IMR-90 (cell line): ENCODE data around the gene PLOD3. TPM values are rescaled to one million over a fixed set of nuclear protein-coding genes. Genes with fewer than 3 reads are reported as not detected.

Experiments
- ATAC-seq: fragments of 200-7000 bp; cut with Tn5 transposase; 2 replicates; pipeline ENCODE4 v1.9.1; 2020; ENCODE audit warnings: low read depth, mild to moderate bottlenecking, moderate library complexity
- BruUV-seq: library from RNA; stranded (reverse); fragments of 400-500 nt; replicated peaks from 2 replicates; lab custom pipeline; 2021; lab: Mats Ljungman, UMichigan
- CTCF ChIA-PET: fragments of 300-600 bp; formaldehyde crosslinking; extraction: SDS; loops from one replicate; lab custom pipeline; 2021; ENCODE audit warnings: antibody characterized with exemption; lab: Yijun Ruan, JAX
- POLR2A ChIA-PET: fragments of 300-600 bp; sonication (Branson Sonifier 250); formaldehyde crosslinking; loops from one replicate; lab custom pipeline; 2022; ENCODE audit warnings: antibody characterized with exemption; ENCODE audit not compliant: unreplicated experiment; lab: Charles Lee
- DNase-seq: peaks from one replicate; pipeline ENCODE4 v3.0.0; 2013
- H2AFZ ChIP-seq: replicated peaks from 2 replicates; pipeline ENCODE3; 2013; ENCODE audit warnings: low read length, mild to moderate bottlenecking; ENCODE audit not compliant: poor library complexity
- H2AK5ac ChIP-seq: 2 replicates; pipeline ENCODE4 v1.6.1; 2013; ENCODE audit warnings: low read depth, low read length, inconsistent platforms
- H2AK9ac ChIP-seq: replicated peaks from 2 replicates; pipeline ENCODE3; 2013; ENCODE audit warnings: mild to moderate bottlenecking, low read depth, low read length, moderate library complexity; ENCODE audit not compliant: poor library complexity
- H2BK120ac ChIP-seq: 2 replicates; pipeline ENCODE4 v1.6.1; 2013; ENCODE audit warnings: low read depth, low read length, inconsistent platforms
- H2BK15ac ChIP-seq: 3 replicates; pipeline ENCODE4 v1.6.1; 2013; ENCODE audit warnings: low read depth, low read length, inconsistent platforms
- H2BK20ac ChIP-seq: 2 replicates; pipeline ENCODE4 v1.6.1; 2013; ENCODE audit warnings: low read depth, mild to moderate bottlenecking, inconsistent platforms, low read length, moderate library complexity
- H2BK5ac ChIP-seq: 2 replicates; pipeline ENCODE4 v1.6.1; 2013; ENCODE audit warnings: mild to moderate bottlenecking, low read depth, low read length, inconsistent platforms; ENCODE audit not compliant: poor library complexity, severe bottlenecking
- H3K14ac ChIP-seq: replicated peaks from 2 replicates; pipeline ENCODE4 v1.6.1; 2013; ENCODE audit warnings: low read depth, low read length, inconsistent platforms
- H3K18ac ChIP-seq: 2 replicates; pipeline ENCODE4 v1.6.1; 2013; ENCODE audit warnings: low read depth, low read length, control low read depth
- H3K23ac ChIP-seq: 2 replicates; pipeline ENCODE4 v1.6.1; 2013; ENCODE audit warnings: low read depth, low read length, inconsistent platforms
- H3K27ac ChIP-seq: 2 replicates; pipeline ENCODE4 v1.5.1; 2013; ENCODE audit warnings: mild to moderate bottlenecking, control low read depth, low read length; ENCODE audit not compliant: insufficient read depth
- H3K27me3 ChIP-seq: 2 replicates; pipeline ENCODE4 v1.6.1; 2013; ENCODE audit warnings: low read length; ENCODE audit not compliant: control insufficient read depth, insufficient read depth
- H3K36me3 ChIP-seq: 2 replicates; pipeline ENCODE4 v1.6.1; 2013; ENCODE audit warnings: low read length, mixed read lengths; ENCODE audit not compliant: control insufficient read depth, insufficient read depth
- H3K4ac ChIP-seq: 2 replicates; pipeline ENCODE4 v1.6.1; 2013; ENCODE audit warnings: low read depth, low read length, inconsistent platforms
- H3K4me1 ChIP-seq: 2 replicates; pipeline ENCODE4 v1.6.1; 2013; ENCODE audit warnings: low read length, mixed read lengths; ENCODE audit not compliant: control insufficient read depth, insufficient read depth
- H3K4me2 ChIP-seq: 2 replicates; pipeline ENCODE4 v1.6.1; 2013; ENCODE audit warnings: low read depth, mild to moderate bottlenecking, control low read depth, low read length, moderate library complexity
- H3K4me3 ChIP-seq: 2 replicates; pipeline ENCODE4 v1.5.1; 2013; ENCODE audit warnings: low read depth, mild to moderate bottlenecking, control low read depth, low read length, moderate library complexity; ENCODE audit not compliant: insufficient read depth
- H3K56ac ChIP-seq: 2 replicates; pipeline ENCODE4 v1.6.1; 2013; ENCODE audit warnings: low read length, inconsistent platforms; ENCODE audit not compliant: insufficient read depth; ENCODE audit errors: extremely low read depth
- H3K79me1 ChIP-seq, 2 experiments: 2 replicates each; pipeline ENCODE4 v1.6.1; 2013; ENCODE audit warnings: low read length in 2 of 2, inconsistent platforms in 1 of 2, low read depth in 1 of 2
- H3K9ac ChIP-seq: 2 replicates; pipeline ENCODE4 v1.6.1; 2013; ENCODE audit warnings: low read depth, low read length, control low read depth
- H3K9me1 ChIP-seq: 2 replicates; pipeline ENCODE4 v1.6.1; 2013; ENCODE audit warnings: low read length, inconsistent platforms; ENCODE audit not compliant: insufficient read depth
- H3K9me3 ChIP-seq: 2 replicates; pipeline ENCODE4 v1.6.1; 2013; ENCODE audit warnings: low read length; ENCODE audit not compliant: control insufficient read depth, insufficient read depth
- H4K20me1 ChIP-seq: 2 replicates; pipeline ENCODE4 v1.6.1; 2013; ENCODE audit warnings: low read length, inconsistent platforms; ENCODE audit not compliant: insufficient read depth
- H4K5ac ChIP-seq: 2 replicates; pipeline ENCODE4 v1.6.1; 2013; ENCODE audit warnings: mild to moderate bottlenecking, low read depth, low read length, control low read depth
- H4K8ac ChIP-seq, 2 experiments: 2 replicates each; pipeline ENCODE4 v1.6.1; 2013; ENCODE audit warnings: low read depth in 2 of 2, low read length in 2 of 2, control low read depth in 1 of 2, inconsistent platforms in 1 of 2
- H4K91ac ChIP-seq: 2 replicates; pipeline ENCODE4 v1.6.1; 2013; ENCODE audit warnings: low read depth, low read length, inconsistent platforms; ENCODE audit not compliant: insufficient read depth
- BHLHE40 ChIP-seq: fragments of 150-350 bp; IDR thresholded peaks from 2 replicates; pipeline ENCODE4 v1.6.1; 2016; ENCODE audit warnings: mild to moderate bottlenecking, low read depth, low read length
- CEBPB ChIP-seq: IDR thresholded peaks from 2 replicates; pipeline ENCODE4 v1.6.1; 2012; ENCODE audit warnings: low read depth, low read length, improper control_type of control experiment
- CHD1 ChIP-seq: IDR thresholded peaks from 2 replicates; pipeline ENCODE4 v1.6.1; 2012; ENCODE audit warnings: low read depth, low read length, improper control_type of control experiment
- CTCF ChIP-seq: conservative IDR thresholded peaks from 2 replicates; pipeline ENCODE4 v1.5.1; 2012; ENCODE audit warnings: mild to moderate bottlenecking, low read depth, low read length, improper control_type of control experiment
- ELK1 ChIP-seq: fragments of 150-350 bp; IDR thresholded peaks from 2 replicates; pipeline ENCODE4 v1.6.1; 2016; ENCODE audit warnings: low read depth, mild to moderate bottlenecking, low read length, moderate library complexity, borderline replicate concordance
- FOS ChIP-seq: fragments of 150-350 bp; IDR thresholded peaks from 2 replicates; pipeline ENCODE4 v1.6.1; 2016; ENCODE audit warnings: low read depth, low read length
- MAFK ChIP-seq: IDR thresholded peaks from 2 replicates; pipeline ENCODE4 v1.6.1; 2012; ENCODE audit warnings: low read depth, low read length, improper control_type of control experiment
- MAZ ChIP-seq: IDR thresholded peaks from 2 replicates; pipeline ENCODE4 v1.6.1; 2012; ENCODE audit warnings: low read depth, mild to moderate bottlenecking, low read length, improper control_type of control experiment, moderate library complexity, borderline replicate concordance
- MXI1 ChIP-seq: IDR thresholded peaks from 2 replicates; pipeline ENCODE4 v1.6.1; 2012; ENCODE audit warnings: low read depth, mild to moderate bottlenecking, low read length, moderate library complexity, borderline replicate concordance
- NFE2L2 ChIP-seq: fragments of 150-350 bp; IDR thresholded peaks from 2 replicates; pipeline ENCODE4 v1.6.1; 2016; ENCODE audit warnings: low read depth, mild to moderate bottlenecking, low read length
- POLR2A ChIP-seq: IDR thresholded peaks from 2 replicates; pipeline ENCODE4 v1.6.1; 2012; ENCODE audit warnings: mild to moderate bottlenecking, low read depth, low read length
- RAD21 ChIP-seq: IDR thresholded peaks from 2 replicates; pipeline ENCODE4 v1.6.1; 2012; ENCODE audit warnings: low read length, improper control_type of control experiment
- RCOR1 ChIP-seq: IDR thresholded peaks from 2 replicates; pipeline ENCODE4 v1.6.1; 2012; ENCODE audit warnings: mild to moderate bottlenecking, low read length, improper control_type of control experiment; ENCODE audit not compliant: insufficient replicate concordance
- RFX5 ChIP-seq: IDR thresholded peaks from 2 replicates; pipeline ENCODE4 v1.8.0; 2012; ENCODE audit warnings: low read depth, mild to moderate bottlenecking, low read length, moderate library complexity
- SMC3 ChIP-seq: fragments of 150-350 bp; IDR thresholded peaks from 2 replicates; pipeline ENCODE4 v1.6.1; 2016; ENCODE audit warnings: low read depth, mild to moderate bottlenecking, antibody characterized with exemption, low read length, moderate library complexity
- USF2 ChIP-seq: fragments of 150-350 bp; IDR thresholded peaks from 2 replicates; pipeline ENCODE4 v1.6.1; 2017; ENCODE audit warnings: mild to moderate bottlenecking, antibody characterized with exemption, low read length, low read depth
- WGBS, 2 experiments: methylation state at CpG; one replicate each; pipeline versions ENCODE4 v1.1.5 to v1.1.7; 2013; ENCODE audit warnings: missing lambda C conversion rate in 2 of 2; ENCODE audit not compliant: insufficient read length in 1 of 2; ENCODE audit errors: extremely low coverage in 2 of 2; 5-methylcytosine and 5-hydroxymethylcytosine counted together
- dilution Hi-C: fragments of 300-500 bp; cut with HindIII; formaldehyde crosslinking; loops from one replicate; pipeline ENCODE4 v1.14.3; 2018; ENCODE audit warnings: low sequenced_read_pairs; ENCODE audit not compliant: unreplicated experiment
- in situ Hi-C: fragments of 300-500 bp; cut with MboI; formaldehyde crosslinking; loops from 3 replicates; pipeline ENCODE4 v1.14.3; 2019; ENCODE audit warnings: low sequenced_read_pairs, inconsistent platforms, mixed read lengths
- intact Hi-C: fragments of 100-400 bp; cut with micrococcal nuclease; formaldehyde crosslinking; loops from 2 replicates; pipeline ENCODE4 v1.10.0; 2022
- polyA plus RNA-seq, 3 experiments: library from polyadenylated mRNA; depleted of rRNA; stranded (reverse); fragments of >200 nt; gene quantifications; 2 replicates each; pipeline ENCODE4 v1.2.3, GENCODE V29; 2012; ENCODE audit warnings: low replicate concordance in 1 of 3
- total RNA-seq: library from RNA; depleted of rRNA; stranded (reverse); fragments of >200 nt; gene quantifications from 2 replicates; pipeline ENCODE4 v1.2.3, GENCODE V29; 2012

Gene PLOD3
- total and polyA plus RNA-seq, 2 of the 4 experiments (the other 2 are of a cell fraction), result 21.7 to 159 TPM

DNA sequence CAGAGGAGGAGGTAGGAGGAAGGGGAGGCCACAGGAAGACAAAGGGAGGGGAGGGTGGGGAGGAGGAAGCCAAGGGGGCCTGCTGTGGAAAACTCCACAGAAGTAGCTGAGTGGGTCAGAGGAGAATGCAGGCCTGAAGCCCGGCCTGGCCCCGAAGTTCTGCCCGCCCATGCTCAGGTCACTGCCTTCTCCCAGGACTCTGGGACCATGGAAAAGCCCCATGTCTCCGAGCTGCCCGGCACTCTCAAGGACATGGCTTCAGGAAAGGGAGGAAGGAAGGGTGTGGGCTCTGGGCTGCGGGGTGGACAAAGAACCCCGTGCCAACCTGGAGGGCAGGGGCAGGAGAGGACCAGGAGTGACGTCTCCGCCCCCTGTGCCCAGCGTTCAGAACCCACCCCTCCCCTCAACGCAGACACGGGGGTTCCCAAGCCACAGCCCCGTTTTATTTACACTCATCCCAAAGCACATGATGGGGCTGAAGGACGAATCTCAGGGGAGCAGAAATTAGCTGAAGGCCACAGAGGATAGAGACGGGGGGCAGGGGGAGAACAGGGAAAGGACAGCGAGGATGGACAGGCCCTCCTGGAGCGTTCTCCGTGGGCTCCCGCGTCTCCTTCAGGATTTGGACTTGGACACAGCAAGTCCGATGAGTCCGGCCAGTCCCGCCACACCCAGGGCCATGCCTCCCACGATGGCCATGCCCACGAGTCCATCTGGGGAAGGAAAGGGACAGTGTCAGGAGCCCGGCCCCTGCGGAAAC lies 22.0 kb upstream of the PLOD3 start:
- H3K27ac ChIP-seq, result no peak overlapping the region
- no peaks in the 10 kb centered on the region; the same call in 1 of the 2 replicates for H3K9me1 ChIP-seq
- no peak overlapping the region for H2BK120ac ChIP-seq
- H3K9ac ChIP-seq, result no peak overlapping the region
- H3K23ac ChIP-seq, result no peak overlapping the region
- H3K4me1 ChIP-seq, result peaks cover 10% of the 10 kb centered on the region
- H4K5ac ChIP-seq, result no peak overlapping the region
- BruUV-seq, result no TSS peak
- H2AK9ac ChIP-seq, result no peak overlapping the region
- intact Hi-C loops, result no loop called here
- peaks cover 36% of the 10 kb centered on the region for H3K36me3 ChIP-seq
- no peak overlapping the region for H3K14ac ChIP-seq
- in situ Hi-C loops, result no loop called here
- H3K9me3 ChIP-seq, result no peaks in the 10 kb centered on the region
- dilution Hi-C loops, result no loop called here
- H3K27me3 ChIP-seq, result no peaks in the 10 kb centered on the region
- no peak overlapping the region for H2AK5ac ChIP-seq
- peaks cover 16% of the 10 kb centered on the region for H4K20me1 ChIP-seq
- CTCF ChIA-PET, result no interaction called here
- H3K4me2 ChIP-seq, result no peak overlapping the region
- DNase-seq (no peak), ATAC-seq (no peak)
- peaks cover 12 to 45% of the 10 kb centered on the region in 2 experiments for H3K79me1 ChIP-seq
- no peak overlapping the region for H4K8ac ChIP-seq
- H4K91ac ChIP-seq, result no peak overlapping the region
- TF ChIP-seq FOS, result no peak
- TF ChIP-seq RFX5, result no peak
- TF ChIP-seq MAFK, result no peak
- no peak for TF ChIP-seq CTCF
- TF ChIP-seq MXI1, result no peak
- no peak for TF ChIP-seq RCOR1
- no peak for TF ChIP-seq ELK1
- TF ChIP-seq SMC3, result no peak
- no peak for TF ChIP-seq USF2
- no peak for TF ChIP-seq POLR2A
- TF ChIP-seq CHD1, result no peak
- no peak for TF ChIP-seq CEBPB
- no peak for TF ChIP-seq BHLHE40
- no peak for TF ChIP-seq NFE2L2
- TF ChIP-seq MAZ, result no peak
- no peak for TF ChIP-seq RAD21
- no peak overlapping the region for H2BK20ac ChIP-seq
- H2BK15ac ChIP-seq, result no peak overlapping the region
- H3K56ac ChIP-seq, result no peak overlapping the region
- H2BK5ac ChIP-seq, result no peak overlapping the region
- no peak overlapping the region for H3K4ac ChIP-seq
- H2AFZ ChIP-seq, result no peak overlapping the region
- 95% methylated on average over 8 of the region's 27 CpGs; no CpG with 5 or more reads in 1 of the 2 experiments for WGBS, 2 experiments
- no peak overlapping the region for H3K4me3 ChIP-seq
- H3K18ac ChIP-seq, result no peak overlapping the region
- POLR2A ChIA-PET, result no interaction called here
